OCI-M2 (cell line): ENCODE measurements around the gene GNLY.
"Not testable (repeated sequence)": the region's sequence is repeated elsewhere in the genome, so short reads cannot be mapped to it uniquely, and the experiment has no call there.

Experiments used
- DNase-seq: peaks from one replicate; lab custom pipeline; 2025; ENCODE audit not compliant: unreplicated experiment; lab: John Stamatoyannopoulos, UW

The GNLY gene

DNA sequence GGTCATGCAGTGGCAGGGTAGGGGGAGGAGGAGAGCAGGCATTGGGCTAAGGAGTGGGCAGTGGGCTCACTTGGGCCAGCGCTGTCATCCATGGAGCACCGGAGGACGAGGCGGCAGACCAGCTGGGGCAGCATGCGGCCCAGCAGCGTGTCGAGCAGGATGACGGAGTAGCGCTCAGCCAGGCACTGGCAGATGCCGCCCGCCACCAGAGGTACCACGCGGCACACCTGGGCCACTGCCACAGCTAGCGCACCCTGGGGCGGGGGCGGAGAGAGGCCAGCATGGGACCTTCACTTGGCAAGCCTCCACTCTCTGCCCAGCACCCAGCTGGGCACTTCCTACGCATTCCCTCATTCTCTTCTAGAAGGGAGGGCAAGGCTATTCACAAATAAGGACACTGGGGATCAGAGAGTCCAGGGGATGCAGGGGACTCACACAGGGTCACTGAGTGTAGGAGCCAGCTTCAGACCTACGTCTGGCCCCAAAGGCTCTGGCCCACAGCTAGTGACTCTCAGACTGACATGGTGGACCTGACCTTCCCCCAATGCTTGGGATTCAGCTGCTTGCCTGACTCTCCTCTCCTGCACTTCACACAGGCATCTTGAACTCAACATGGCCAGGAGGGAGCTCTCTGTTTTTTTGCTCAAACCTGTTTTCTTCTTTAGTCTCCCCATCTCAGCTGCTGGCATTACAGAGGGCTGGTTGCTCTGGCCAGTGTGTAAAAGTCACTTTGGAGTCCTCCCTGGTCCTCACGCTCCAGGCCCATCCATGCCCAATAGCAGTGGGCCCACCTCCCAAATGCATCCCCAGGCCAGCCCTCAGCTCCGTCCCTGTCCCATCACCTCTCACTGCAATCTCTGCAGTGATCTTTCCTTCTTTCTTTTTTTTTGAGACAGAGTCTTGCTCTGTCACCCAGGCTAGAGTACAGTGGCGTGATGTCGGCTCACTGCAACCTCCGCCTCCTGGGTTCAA, 30.3 kb upstream of the GNLY start:
- no peak for DNase-seq

- DNase-seq = no peak
Observed at GRCh38 chr2:85665264-85665937, 28.8 kb upstream of the GNLY start.

- no peak for DNase-seq
Observed at GRCh38 chr2:85666016-85666415, 28.1 kb upstream of the GNLY start.

DNA sequence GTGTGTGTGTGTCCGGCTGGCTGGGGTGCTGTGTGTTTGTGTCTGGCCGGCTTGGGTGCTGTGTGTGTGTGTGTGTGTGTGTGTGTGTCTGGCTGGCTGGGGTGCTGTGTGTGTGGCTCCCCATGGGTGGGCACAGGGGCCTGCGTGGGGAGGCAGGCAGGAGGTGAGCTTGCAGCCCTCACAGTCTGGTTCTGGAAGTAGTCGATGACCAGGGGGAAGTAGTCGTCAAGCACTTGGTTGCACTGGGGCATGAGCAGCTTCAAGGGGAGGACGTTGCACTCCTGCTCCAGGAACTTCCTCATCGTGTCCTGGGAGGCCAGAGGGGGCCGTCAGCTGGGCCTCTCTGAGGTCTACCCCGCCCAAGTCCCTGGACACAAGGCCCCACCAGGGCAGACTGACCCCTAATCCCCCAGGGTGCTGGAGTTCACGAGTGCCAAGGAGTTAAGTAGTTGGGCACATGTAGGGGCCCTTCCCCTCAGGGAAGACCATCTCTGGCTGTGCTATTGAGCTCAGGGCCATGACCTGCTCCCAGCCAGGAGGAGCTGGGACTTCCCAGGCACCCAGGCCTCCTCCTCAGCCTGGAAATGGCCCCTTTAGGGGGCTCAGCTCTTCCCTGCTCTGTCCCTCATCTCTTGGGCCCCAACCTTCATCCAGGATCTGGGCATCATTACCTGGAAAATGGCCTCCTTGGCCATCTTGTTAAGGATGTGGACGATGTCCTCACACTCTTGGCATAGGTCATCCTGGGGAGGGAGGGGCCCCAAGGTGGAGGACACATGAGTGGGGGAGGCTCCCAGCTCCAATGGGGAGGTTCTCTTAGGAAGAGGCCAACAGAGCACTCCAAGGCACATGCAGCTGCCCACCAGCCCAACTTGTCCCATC, 27.5 kb upstream of the GNLY start:
- DNase-seq = no peak

DNA sequence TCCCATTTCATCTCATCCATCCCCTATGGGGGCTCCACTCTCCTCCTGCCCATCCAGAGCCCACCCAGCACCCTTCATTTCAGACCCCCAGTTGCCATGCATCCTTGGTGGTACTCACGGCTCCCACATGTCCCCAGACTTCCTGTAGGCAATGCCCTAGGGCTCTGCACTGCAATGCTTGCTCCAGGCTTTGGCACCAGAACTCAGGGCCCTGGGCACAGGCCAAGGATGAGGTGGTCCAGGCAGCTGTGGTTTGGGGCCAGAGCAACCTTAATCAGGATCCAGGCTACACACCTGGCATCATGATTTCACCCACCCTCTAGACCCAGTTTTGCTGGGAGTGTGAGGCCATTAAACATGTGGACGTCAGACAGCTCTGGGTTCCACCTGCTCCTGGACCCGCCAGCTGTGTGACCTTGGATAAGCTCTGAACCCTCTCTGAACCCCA, 26.6 kb upstream of the GNLY start:
- DNase-seq = no peak

DNA sequence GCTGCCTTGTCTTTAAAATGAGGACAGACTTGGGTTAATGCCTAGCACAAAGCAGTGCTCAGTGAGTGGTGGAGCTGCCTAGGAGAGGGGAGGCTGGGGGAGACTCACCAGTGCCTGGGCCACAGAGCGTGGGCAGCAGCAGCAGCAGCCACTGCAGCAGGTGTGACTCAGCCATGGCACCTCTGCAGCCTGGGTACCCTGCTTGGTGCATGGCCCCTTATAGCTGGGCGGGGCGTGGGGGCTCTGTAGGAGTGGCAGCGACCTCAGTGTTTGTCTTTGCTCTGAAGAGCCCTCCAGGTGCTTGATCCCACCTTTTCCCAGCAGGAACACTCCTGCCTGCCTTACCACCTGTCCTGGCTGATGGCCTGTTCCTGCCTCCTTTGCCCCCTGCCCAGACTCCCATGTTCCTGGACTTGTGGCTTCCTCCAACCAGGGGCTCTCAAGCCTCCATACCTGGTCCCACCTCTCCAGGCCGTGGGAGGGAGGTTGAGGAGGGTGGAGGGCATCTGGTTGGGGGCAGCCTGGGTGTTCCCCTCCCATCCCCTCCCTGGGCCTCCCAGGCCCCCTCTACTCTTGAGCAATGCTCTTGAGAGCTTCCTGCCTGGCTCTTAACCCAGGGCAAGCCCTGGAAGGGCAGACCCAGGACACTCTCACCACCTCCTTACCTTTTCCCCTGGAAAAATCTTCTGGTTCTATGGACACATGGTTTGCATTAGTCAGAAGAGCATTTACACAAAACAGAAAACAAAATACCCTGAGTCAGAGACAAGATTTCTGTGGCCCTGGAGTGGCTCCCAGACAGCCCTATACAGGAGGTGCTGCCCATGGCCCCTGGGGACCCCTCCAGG, 25.9 kb upstream of the GNLY start, which contains the start of gene SFTPB:
TSS of gene SFTPB (minus strand) at position 191 of the 848 bp plus-strand sequence. CDS start at position 175, 16 bp downstream.
- DNase-seq = no peak

- DNase-seq = no peak
Observed at GRCh38 chr2:85668857-85669142, 25.4 kb upstream of the GNLY start.

GRCh38 chr2:85669549-85669948, 24.6 kb upstream of the GNLY start:
- DNase-seq = no peak

DNA sequence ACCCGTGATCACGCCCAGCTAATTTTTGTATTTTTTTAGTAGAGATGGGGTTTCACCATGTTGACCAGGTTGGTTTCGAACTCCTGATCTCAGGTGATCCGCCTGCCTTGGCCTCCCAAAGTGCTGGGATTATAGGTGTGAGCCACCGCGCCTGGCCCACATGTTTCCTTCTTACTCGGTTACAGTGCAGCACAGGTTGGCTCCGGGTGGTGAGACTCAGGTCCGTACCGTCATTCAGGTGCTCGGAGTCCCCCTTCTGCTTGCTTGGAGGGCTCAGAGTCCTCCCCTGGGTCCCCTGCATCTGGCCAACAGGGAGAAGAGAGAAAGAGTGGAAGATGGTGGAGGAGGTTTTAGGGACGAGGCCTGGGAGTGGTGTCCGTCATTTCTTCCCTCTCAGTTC, 23.7 kb upstream of the GNLY start:
- DNase-seq = not testable (repeated sequence)

- no peak for DNase-seq
Observed at GRCh38 chr2:85672456-85672855, 21.7 kb upstream of the GNLY start.

- DNase-seq = no peak
Observed at GRCh38 chr2:85673716-85674375, 20.3 kb upstream of the GNLY start.

DNA sequence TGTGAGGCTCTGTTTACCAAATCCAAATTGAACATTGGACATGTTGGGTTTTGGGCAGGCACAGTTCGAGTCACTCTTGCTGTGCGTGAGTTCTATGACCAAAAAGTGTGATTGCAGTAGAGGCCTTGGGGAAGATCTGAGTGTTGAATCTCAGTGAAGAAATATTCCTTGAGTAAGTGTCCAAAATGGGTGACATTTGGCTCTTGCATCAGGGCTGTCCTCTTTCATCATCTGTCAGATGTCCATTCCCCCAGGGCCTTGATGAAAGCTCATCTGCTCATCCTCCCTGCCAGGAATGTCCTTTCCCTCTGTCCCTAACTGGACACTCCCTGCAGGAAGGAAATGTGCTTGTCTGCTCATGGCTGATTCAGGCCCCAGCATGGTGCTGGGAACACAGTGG, 19.7 kb upstream of the GNLY start:
- DNase-seq = no peak

DNA sequence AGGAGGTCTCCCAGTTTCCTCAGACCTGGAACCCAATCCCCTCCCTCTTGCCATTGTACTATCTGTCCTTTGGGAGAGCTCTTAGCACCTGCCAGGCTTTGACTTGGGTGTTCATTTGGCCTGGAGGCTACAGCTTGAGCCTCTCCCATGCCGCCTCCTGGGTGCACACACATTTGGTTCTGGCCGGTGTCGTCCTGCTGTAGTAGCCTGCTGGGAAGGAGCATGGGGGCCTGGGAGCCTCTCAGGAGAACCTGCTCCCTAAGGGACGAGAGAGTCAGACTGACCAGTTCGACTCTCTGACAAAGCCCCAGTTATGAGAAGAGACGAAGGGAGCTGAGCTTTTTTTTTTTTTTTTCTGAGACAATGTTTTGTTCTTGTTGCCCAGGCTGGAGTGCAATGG, 18.7 kb upstream of the GNLY start:
- no peak for DNase-seq

DNA sequence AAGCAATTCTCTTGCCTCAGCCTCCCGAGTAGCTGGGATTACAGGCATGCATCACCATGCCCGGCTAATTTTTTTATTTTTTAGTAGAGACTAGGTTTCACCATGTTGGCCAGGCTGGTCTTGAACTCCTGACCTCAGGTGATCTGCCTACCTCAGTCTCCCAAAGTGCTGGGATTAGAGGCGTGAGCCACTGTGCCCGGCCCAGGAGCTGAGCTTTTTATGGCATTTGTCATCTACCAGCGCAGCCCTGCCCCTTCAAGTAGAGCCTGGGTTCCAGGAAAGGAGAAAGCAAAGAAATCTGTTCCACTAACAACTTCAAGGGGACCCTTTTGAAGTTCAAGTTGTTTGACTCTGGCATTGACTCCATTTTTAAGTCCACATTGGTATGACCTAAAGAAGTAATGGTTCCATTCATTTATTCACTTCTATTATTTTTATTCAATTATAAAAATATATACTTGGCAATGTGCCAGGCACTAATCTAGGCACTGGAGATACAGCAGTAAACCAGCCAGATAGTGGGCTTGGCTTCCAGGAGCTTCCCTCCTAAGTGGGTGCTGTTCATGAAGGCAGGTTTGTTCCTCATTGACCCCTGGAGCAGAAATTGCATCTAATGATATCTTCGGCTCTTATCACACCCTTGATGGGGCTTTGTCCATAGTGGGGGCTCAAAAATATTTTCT, 18.2 kb upstream of the GNLY start:
- DNase-seq = no peak

GRCh38 chr2:85678377-85678776, 15.8 kb upstream of the GNLY start:
- DNase-seq = no peak

DNA sequence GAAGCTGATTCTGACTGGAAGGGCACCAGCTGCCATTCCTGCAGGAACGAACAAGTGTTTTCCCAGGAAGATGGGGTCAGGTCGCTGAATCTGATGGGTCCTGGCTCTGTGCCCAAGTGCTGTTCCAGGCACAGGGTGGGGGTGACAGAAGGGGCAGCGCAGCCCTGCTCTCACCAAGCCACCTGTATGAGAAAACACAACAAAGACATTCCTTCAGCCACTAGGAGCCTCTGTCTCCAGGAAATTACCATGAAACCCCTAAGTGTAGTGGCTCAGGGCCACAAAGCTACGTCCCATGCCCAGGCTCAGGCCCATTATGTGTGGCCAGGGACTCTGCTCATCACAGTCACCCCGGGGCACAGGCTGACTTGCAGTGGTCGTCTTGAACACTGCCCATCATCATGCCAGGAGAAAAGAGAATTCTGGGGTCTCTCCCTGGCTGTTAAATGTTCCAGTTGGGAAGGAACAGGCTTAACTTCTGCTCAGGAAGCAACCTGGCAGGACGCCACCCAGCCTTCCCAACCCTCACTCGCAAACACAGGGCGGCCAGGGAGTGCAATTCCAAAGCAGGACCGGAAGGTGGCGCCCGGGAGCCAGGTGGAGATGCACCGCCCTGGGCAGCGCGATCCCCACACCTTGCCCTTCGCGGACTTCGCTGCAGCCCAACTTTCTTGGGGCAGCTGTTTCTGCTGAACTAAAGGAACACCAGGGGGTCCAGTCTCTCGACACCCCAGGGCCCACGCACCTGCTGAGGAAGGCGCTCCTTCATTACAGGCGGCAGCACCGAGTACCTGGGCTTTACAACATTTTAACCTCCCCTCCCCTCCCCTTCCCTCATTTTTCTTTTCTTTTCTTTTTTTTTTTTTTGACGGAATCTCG, 15.1 kb upstream of the GNLY start:
- DNase-seq = no peak

GRCh38 chr2:85680707-85681371, 13.3 kb upstream of the GNLY start:
- DNase-seq = no peak

DNA sequence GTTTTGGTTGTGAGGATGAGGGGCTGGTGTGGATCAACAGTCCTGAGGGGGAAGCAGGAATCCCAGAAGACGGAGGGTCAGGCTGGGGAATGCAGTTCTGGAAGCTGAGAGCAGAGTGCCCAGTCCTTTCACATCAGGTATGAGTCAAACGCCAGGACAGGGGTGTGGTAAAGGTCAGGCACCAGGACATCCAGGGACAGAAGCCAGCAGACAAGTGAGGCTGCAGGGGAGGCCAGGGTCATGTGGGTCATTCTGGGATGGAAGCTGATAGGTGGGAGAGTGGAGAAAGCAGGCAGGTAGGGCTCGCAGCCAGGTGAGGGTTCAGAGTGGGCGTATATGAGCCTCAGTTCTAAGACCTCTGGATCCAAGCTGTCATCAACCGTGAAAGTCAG, 12.8 kb upstream of the GNLY start:
- no peak for DNase-seq
